Stomach (tissue), 9 donors: ENCODE data around the gene CCDC12. TPM values are rescaled to one million over a fixed set of nuclear protein-coding genes. Genes with fewer than 3 reads are reported as not detected.
A peak's percentile ranks its signal among the peaks of the same experiment; 100 is the strongest.

Experiments
- DNase-seq, 2 donors: peaks; one replicate each; pipeline versions ENCODE4 v3.0.0 to v3.0.0-alpha.2; 2013 to 2019
- H3K27ac ChIP-seq, 5 donors: fragments of 200-600 bp in 4 of 5; sonication (generic) in 4 of 5; one replicate each; pipeline ENCODE4 v1.5.1; 2013 to 2019; ENCODE audit warnings: mild to moderate bottlenecking in 1 of 5, moderate library complexity in 1 of 5
- H3K27me3 ChIP-seq, 3 donors: fragments of 200-600 bp; sonication (generic); one replicate each; pipeline ENCODE4 v1.5.1; 2017 to 2019; ENCODE audit warnings: mixed run types in 1 of 3
- H3K36me3 ChIP-seq, 4 donors: fragments of 200-600 bp; sonication (generic); 1 replicate in 3 of 4; 2 replicates in 1 of 4; pipeline ENCODE4 v1.5.1; 2016 to 2019
- H3K4me1 ChIP-seq, 4 donors: fragments of 200-600 bp; sonication (generic); one replicate each; pipeline ENCODE4 v1.5.1; 2016 to 2019
- H3K4me3 ChIP-seq, 4 donors: fragments of 200-600 bp; sonication (generic) in 3 of 4; one replicate each; pipeline ENCODE4 v1.5.1; 2016 to 2019; ENCODE audit warnings: mild to moderate bottlenecking in 1 of 4
- H3K9me3 ChIP-seq, 4 donors: fragments of 200-600 bp; sonication (generic); one replicate each; pipeline ENCODE4 v1.5.1; 2016 to 2019
- CTCF ChIP-seq, 7 experiments: fragments of 450-650 bp in 4 of 7; fragments of 200-600 bp in 3 of 7; sonication (generic) in 3 of 7; IDR thresholded peaks; one replicate each; pipeline ENCODE4 v1.5.1; 2016 to 2019; ENCODE audit warnings: antibody characterized with exemption in 7 of 7, control low read depth in 2 of 7, mild to moderate bottlenecking in 1 of 7
- EP300 ChIP-seq: sonication (generic); formaldehyde crosslinking; IDR thresholded peaks from one replicate; pipeline ENCODE4 v1.6.1; 2017; ENCODE audit warnings: antibody characterized with exemption
- POLR2A ChIP-seq, 4 donors: fragments of 450-650 bp; IDR thresholded peaks; one replicate each; pipeline ENCODE4 v1.6.1; 2016; ENCODE audit warnings: antibody characterized with exemption in 4 of 4, control low read depth in 2 of 4, mild to moderate bottlenecking in 1 of 4, moderate library complexity in 1 of 4
- POLR2AphosphoS5 ChIP-seq, 3 donors: sonication (generic); formaldehyde crosslinking; IDR thresholded peaks; one replicate each; pipeline ENCODE4 v1.6.1; 2016; ENCODE audit warnings: antibody characterized with exemption in 3 of 3
- WGBS, 5 donors: extraction: QIAGEN DNeasy Blood & Tissue Kit in 3 of 5; methylation state at CpG; one replicate each; pipeline versions ENCODE4 v1.1.5 to v1.1.7; 2013 to 2018; 5-methylcytosine and 5-hydroxymethylcytosine counted together
- intact Hi-C: fragments of 100-400 bp; cut with DNase I; formaldehyde crosslinking; loops from one replicate; pipeline ENCODE4 v1.15.1; 2023; ENCODE audit warnings: low total_unique reads
- polyA plus RNA-seq, 3 donors: library from polyadenylated mRNA; stranded (reverse); fragments of 200-250 nt; gene quantifications; one replicate each; pipeline ENCODE4 v1.2.3, GENCODE V29; 2013
- total RNA-seq, 5 donors: library from RNA; depleted of rRNA; stranded (reverse); fragments of >200 nt; gene quantifications; one replicate each; pipeline versions ENCODE4 v1.1.0 to v1.2.3, GENCODE V29; 2014 to 2016
- donor health status: healthy with polysubstance abuse.
- donor health status: Bipolar disorder and iron deficiency.
- donor health status: healthy.

CCDC12 gene
- total and polyA plus RNA-seq, 8 donors, result 2.9 to 88.7 (median 47.1) TPM

GRCh38 chr3:46884929-46885328, 91.6 kb downstream of the CCDC12 start:
- intact Hi-C loops, result no loop called here
- no peak overlapping the region for H3K27ac ChIP-seq
- no peaks in the 10 kb centered on the region for H3K9me3 ChIP-seq
- DNase-seq, result no peak
- H3K27me3 ChIP-seq, result peaks cover 0 to 57% (median 42%) of the 10 kb centered on the region in 3 donors
- H3K36me3 ChIP-seq, result no peaks in the 10 kb centered on the region
- TF ChIP-seq POLR2AphosphoS5 (IDR thresholded peaks at IDR 0.05), result no peak
- TF ChIP-seq EP300, result no peak
- no peak for TF ChIP-seq POLR2A (IDR thresholded peaks at IDR 0.05)
- TF ChIP-seq CTCF (IDR thresholded peaks at IDR 0.05), result no peak
- H3K4me3 ChIP-seq, result no peak overlapping the region
- 86 to 90% (median 89%) methylated on average over 6 to 7 of the region's 7 CpGs for WGBS, 5 donors
- H3K4me1 ChIP-seq, result peaks cover 26 to 34% (median 30%) of the 10 kb centered on the region in 4 donors

GRCh38 chr3:46884427-46884826, 92.1 kb downstream of the CCDC12 start:
- Histone ChIP-seq H3K36me3 (no peaks in the 10 kb centered on the region), H3K27ac (no peak overlapping the region), H3K4me3 (no peak overlapping the region), H3K9me3 (no peaks in the 10 kb centered on the region), H3K27me3 (peaks cover 0 to 62% (median 42%) of the 10 kb centered on the region in 3 donors), H3K4me1 (peaks cover 26 to 34% (median 30%) of the 10 kb centered on the region in 4 donors)
- WGBS, 5 donors, result 36 to 64% (median 52%) methylated on average over 2 to 5 of the region's 5 CpGs
- DNase-seq, result no peak
- TF ChIP-seq POLR2AphosphoS5 (IDR thresholded peaks at IDR 0.05), result no peak
- TF ChIP-seq POLR2A (IDR thresholded peaks at IDR 0.05), result no peak
- no peak for TF ChIP-seq EP300
- no peak for TF ChIP-seq CTCF (IDR thresholded peaks at IDR 0.05)
- intact Hi-C loops, result no loop called here

GRCh38 chr3:46883830-46884185, 92.7 kb downstream of the CCDC12 start:
- peak overlapping the region; percentile 56 to 76 (median 58) for H3K4me3 ChIP-seq
- peaks cover 0 to 62% (median 42%) of the 10 kb centered on the region in 3 donors for H3K27me3 ChIP-seq
- DNase-seq, result no peak
- peaks cover 26 to 34% (median 31%) of the 10 kb centered on the region in 4 donors for H3K4me1 ChIP-seq
- peak overlapping the region in 1 of 5 donors; percentile 83 for H3K27ac ChIP-seq
- no peaks in the 10 kb centered on the region for H3K36me3 ChIP-seq
- H3K9me3 ChIP-seq, result no peaks in the 10 kb centered on the region
- TF ChIP-seq POLR2A (IDR thresholded peaks at IDR 0.05) (no peak), POLR2AphosphoS5 (IDR thresholded peaks at IDR 0.05) (no peak), CTCF (IDR thresholded peaks at IDR 0.05) (no peak), EP300 (no peak)
- intact Hi-C loops, result no loop called here
- 49 to 64% (median 57%) methylated on average over 4 of the region's 4 CpGs for WGBS, 5 donors

- WGBS, 5 donors, result 2 to 7% (median 3%) methylated on average over 18 to 67 of the region's 78 CpGs
- DNase-seq, result peak in 1 of 2 donors; percentile 82
- H3K9me3 ChIP-seq, result no peaks in the 10 kb centered on the region
- H3K27ac ChIP-seq, result peak overlapping the region in 3 of 5 donors; percentile 73 to 83 (median 80)
- peaks cover 0 to 62% (median 42%) of the 10 kb centered on the region in 3 donors for H3K27me3 ChIP-seq
- no peaks in the 10 kb centered on the region for H3K36me3 ChIP-seq
- intact Hi-C loops, result no loop called here
- peaks cover 26 to 38% (median 32%) of the 10 kb centered on the region in 4 donors for H3K4me1 ChIP-seq
- TF ChIP-seq EP300 (no peak), CTCF (IDR thresholded peaks at IDR 0.05) (no peak), POLR2A (IDR thresholded peaks at IDR 0.05) (no peak), POLR2AphosphoS5 (IDR thresholded peaks at IDR 0.05) (no peak)
- peak overlapping the region; percentile 56 to 76 (median 58) for H3K4me3 ChIP-seq
These were observed 93.3 kb downstream of the CCDC12 start for GRCh38 chr3:46883054-46883829.
